HL-60/S4 (cell line): Measurements from ENCODE around the gene DENND2A.

Source experiments
- in situ Hi-C: fragments of 300-500 bp; cut with MboI; formaldehyde crosslinking; loops from 2 replicates; pipeline ENCODE4 v1.14.3; 2022; ENCODE audit warnings: low sequenced_read_pairs

The DENND2A gene

DNA sequence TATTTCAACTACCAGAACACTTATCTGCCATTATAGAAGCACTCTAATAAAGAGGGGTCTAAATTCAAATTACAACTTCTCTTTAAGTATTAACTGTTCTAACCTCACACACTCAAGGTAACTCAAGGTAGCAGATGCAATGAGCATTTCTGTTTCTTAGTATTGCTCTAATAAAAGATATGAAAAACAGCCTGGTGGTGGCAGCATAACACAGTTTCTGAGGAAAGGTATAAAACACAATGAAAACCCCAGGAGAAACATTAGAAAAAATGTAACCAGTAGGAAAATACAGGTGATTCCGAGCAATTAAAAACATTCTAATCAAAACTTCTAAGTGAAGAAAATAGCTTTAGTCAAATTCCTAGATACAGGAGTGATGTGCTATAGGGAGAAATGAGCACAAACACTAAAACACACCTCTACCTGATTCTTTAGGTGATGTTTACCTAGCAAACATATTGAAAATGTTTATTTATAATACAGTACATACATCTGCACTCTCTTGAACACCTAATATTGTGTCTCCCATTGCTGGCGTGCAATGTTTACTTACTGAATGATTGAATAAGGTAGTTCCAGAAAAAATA is 164.8 kb downstream of the DENND2A start:
- in situ Hi-C loops, result no loop called here
